Measurements from ENCODE around the gene AKAP13. TPM values are rescaled to one million over a fixed set of nuclear protein-coding genes. Genes with fewer than 3 reads are reported as not detected.

Gene AKAP13
- total RNA-seq (100 to 1,000 TPM in 3 of 4 donors, 10 to 100 TPM in 1; 93.7 to 126 (median 122) TPM), polyA plus RNA-seq (10 to 100 TPM; 18.2 to 86.0 (median 46.5) TPM)
- long read RNA-seq, donor 1, partial matches to known transcripts: 15 of 37 reads
- long read RNA-seq, donor 1, other reads (novel, unspliced or antisense): 22 of 37 reads
- long read RNA-seq, donor 2, full-length matches to known transcripts: 3 of 69 reads
- long read RNA-seq, donor 2, partial matches to known transcripts: 25 of 69 reads
- long read RNA-seq, donor 2, other reads (novel, unspliced or antisense): 41 of 69 reads

- ATAC-seq: peak; percentile 97 to 99 (median 98)
- DNase-seq: peak; percentile 97 to 98
- H3K36me3 ChIP-seq (ENCODE audit: insufficient read depth in 1 of 2, low read depth in 1 of 2): no peaks in the 10 kb centered on the region
- no peak for TF ChIP-seq CTCF (IDR thresholded peaks at IDR 0.05)
- peak within 1 kb of the TSS; percentile 91 for H3K27ac ChIP-seq
- WGBS, 3 donors: 0 to 1% (median 0%) methylated on average over 52 to 54 of the region's 54 CpGs
- H3K27me3 ChIP-seq (ENCODE audit: insufficient read depth in 3 of 3, low read length in 2 of 3): no peaks in the 10 kb centered on the region
- H3K4me1 ChIP-seq: peaks cover 13% of the 10 kb centered on the region
- peak within 1 kb of the TSS; percentile 78 for H3K4me3 ChIP-seq
- no peaks in the 10 kb centered on the region for H3K9me3 ChIP-seq
- intact Hi-C loops (cut with DNase I): no loop called here
Observed at GRCh38 chr15:85380217-85380811, at the start of gene AKAP13. TSS of gene AKAP13 (plus strand) at chr15:85380603. CDS start at chr15:85485721, 105,118 bp downstream.

- Histone ChIP-seq H3K9me3 (no peaks in the 10 kb centered on the region), H3K27me3 (ENCODE audit: insufficient read depth in 3 of 3, low read length in 2 of 3) (no peaks in the 10 kb centered on the region), H3K4me1 (peaks cover 12% of the 10 kb centered on the region), H3K4me3 (no peak overlapping the region), H3K27ac (peak overlapping the region; percentile 58), H3K36me3 (ENCODE audit: insufficient read depth in 1 of 2, low read depth in 1 of 2) (no peaks in the 10 kb centered on the region)
- peak; percentile 83 for TF ChIP-seq CTCF (IDR thresholded peaks at IDR 0.05)
- 21 to 41% (median 22%) methylated on average over 14 of the region's 14 CpGs for WGBS, 3 donors
- peak; percentile 93 to 98 (median 97) for ATAC-seq
- intact Hi-C loops (cut with DNase I): loop anchor here in 1 of 2 donors (2.0 kb wide), 2 partner anchors 84 to 174 kb away; no protein-coding TSS in a partner anchor
- peak; percentile 86 to 93 for DNase-seq
Observed at GRCh38 chr15:85330901-85331588, 49.4 kb upstream of the AKAP13 start.

- Histone ChIP-seq H3K4me1 (peaks cover 12% of the 10 kb centered on the region), H3K4me3 (no peak overlapping the region), H3K36me3 (ENCODE audit: insufficient read depth in 1 of 2, low read depth in 1 of 2) (no peaks in the 10 kb centered on the region), H3K27ac (peak overlapping the region; percentile 58), H3K27me3 (ENCODE audit: insufficient read depth in 3 of 3, low read length in 2 of 3) (no peaks in the 10 kb centered on the region), H3K9me3 (no peaks in the 10 kb centered on the region)
- 85 to 88% (median 87%) methylated on average over 8 of the region's 8 CpGs for WGBS, 3 donors
- intact Hi-C loops (cut with DNase I): loop anchor here in 1 of 2 donors (2.0 kb wide), 2 partner anchors 83 to 173 kb away; no protein-coding TSS in a partner anchor
- DNase-seq: no peak
- no peak for TF ChIP-seq CTCF (IDR thresholded peaks at IDR 0.05)
- peak in 2 of 4 donors; percentile 2 to 9 for ATAC-seq
Observed at GRCh38 chr15:85331655-85332285, 48.6 kb upstream of the AKAP13 start.

- Histone ChIP-seq H3K4me3 (no peak overlapping the region), H3K27me3 (ENCODE audit: insufficient read depth in 3 of 3, low read length in 2 of 3) (no peaks in the 10 kb centered on the region), H3K36me3 (ENCODE audit: insufficient read depth in 1 of 2, low read depth in 1 of 2) (no peaks in the 10 kb centered on the region), H3K27ac (no peak overlapping the region), H3K9me3 (no peaks in the 10 kb centered on the region), H3K4me1 (peaks cover 12% of the 10 kb centered on the region)
- DNase-seq (no peak), ATAC-seq (no peak)
- no peak for TF ChIP-seq CTCF (IDR thresholded peaks at IDR 0.05)
- 82 to 90% (median 85%) methylated on average over 6 of the region's 6 CpGs for WGBS, 3 donors
- intact Hi-C loops (cut with DNase I): no loop called here
Observed at GRCh38 chr15:85333132-85333831, 47.1 kb upstream of the AKAP13 start.
